Measurements from ENCODE around the gene ZNF302.

ZNF302 gene

DNA sequence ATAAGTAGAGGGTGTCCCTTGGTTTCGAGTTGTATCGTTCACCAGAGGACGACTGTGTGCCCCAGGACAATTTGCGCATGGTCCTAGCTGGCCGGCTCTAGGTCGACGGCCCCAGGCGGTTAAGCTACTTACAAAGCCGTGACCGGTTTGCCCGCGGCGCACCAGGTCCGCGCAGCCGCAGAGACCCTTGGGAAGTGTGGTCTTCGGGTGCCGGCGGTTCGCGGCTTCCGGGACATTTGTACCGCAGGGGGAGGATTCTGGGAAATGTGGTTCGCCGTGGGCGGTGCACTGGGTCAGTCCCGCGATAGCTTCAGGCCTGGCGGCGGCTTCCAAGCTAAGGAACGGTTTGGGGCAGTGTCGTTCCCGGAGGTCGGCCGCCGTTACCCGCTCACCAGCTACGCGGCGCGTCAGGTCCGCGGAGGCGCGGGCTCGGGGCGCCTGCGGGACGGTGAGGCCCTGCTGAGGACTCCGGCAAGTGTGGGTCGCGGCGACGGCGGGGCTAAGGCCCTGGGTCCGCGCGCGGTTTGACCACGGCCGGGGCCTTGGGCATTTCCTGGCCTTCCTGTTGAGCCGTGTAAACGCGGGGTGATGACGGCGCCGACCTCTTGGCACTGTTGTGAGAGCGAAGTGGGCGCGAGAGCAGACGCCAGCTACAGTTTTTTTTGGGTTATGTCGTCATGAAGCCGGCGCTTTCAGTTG, at the start of gene ZNF302:
TSS of gene ZNF302 (plus strand) at position 293 of the 699 bp plus-strand sequence. CDS start 1,127 bp downstream, outside the sequence.
- no peak for TF ChIP-seq CTCF (IDR thresholded peaks at IDR 0.05; ENCODE audit: control insufficient read depth, insufficient read depth, low read depth, low read length, missing control alignments)
- DNase-seq (ENCODE audit: low read depth) = peak; percentile 90
- peak within 1 kb of the TSS; percentile 51 for H3K4me3 ChIP-seq (ENCODE audit: control insufficient read depth, low read depth, low read length)

- H3K4me3 ChIP-seq (ENCODE audit: control insufficient read depth, low read depth, low read length) = no peak overlapping the region
- DNase-seq (ENCODE audit: low read depth) = no peak
- TF ChIP-seq CTCF (IDR thresholded peaks at IDR 0.05; ENCODE audit: control insufficient read depth, insufficient read depth, low read depth, low read length, missing control alignments) = no peak
Measured at GRCh38 chr19:34633802-34634201, 43.7 kb upstream of the ZNF302 start.

- no peak overlapping the region for H3K4me3 ChIP-seq (ENCODE audit: control insufficient read depth, low read depth, low read length)
- peak; percentile 47 for DNase-seq (ENCODE audit: low read depth)
- TF ChIP-seq CTCF (IDR thresholded peaks at IDR 0.05; ENCODE audit: control insufficient read depth, insufficient read depth, low read depth, low read length, missing control alignments) = peak; percentile 79
Measured at GRCh38 chr19:34639491-34640085, 37.9 kb upstream of the ZNF302 start.

GRCh38 chr19:34642241-34642640, 35.2 kb upstream of the ZNF302 start:
- no peak for TF ChIP-seq CTCF (IDR thresholded peaks at IDR 0.05; ENCODE audit: control insufficient read depth, insufficient read depth, low read depth, low read length, missing control alignments)
- no peak for DNase-seq (ENCODE audit: low read depth)
- no peak overlapping the region for H3K4me3 ChIP-seq (ENCODE audit: control insufficient read depth, low read depth, low read length)

DNA sequence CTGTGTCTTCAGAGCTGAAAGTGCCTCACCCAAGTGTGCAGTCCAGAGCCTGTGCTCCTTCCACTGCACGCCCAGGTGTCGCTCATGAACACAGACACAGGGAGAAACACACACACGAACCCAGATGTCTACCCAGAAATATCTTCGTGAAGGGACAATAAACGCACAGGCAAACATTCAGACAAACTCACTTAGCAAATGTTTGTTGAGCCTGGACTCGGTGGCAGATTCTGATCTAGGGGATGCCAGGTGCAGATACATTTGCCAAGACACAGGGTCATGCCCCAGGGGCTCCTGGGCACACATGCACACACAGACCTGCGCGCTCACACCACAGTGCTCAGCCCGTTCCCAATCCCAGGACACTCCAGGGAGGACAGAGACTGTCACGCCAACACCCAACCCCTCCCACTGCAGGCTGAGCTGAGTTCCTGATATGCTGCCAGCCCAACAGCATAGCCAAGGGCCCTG, 32.5 kb upstream of the ZNF302 start:
- DNase-seq (ENCODE audit: low read depth) = no peak
- TF ChIP-seq CTCF (IDR thresholded peaks at IDR 0.05; ENCODE audit: control insufficient read depth, insufficient read depth, low read depth, low read length, missing control alignments) = no peak
- H3K4me3 ChIP-seq (ENCODE audit: control insufficient read depth, low read depth, low read length) = no peak overlapping the region

- no peak for DNase-seq (ENCODE audit: low read depth)
- H3K4me3 ChIP-seq (ENCODE audit: control insufficient read depth, low read depth, low read length) = no peak overlapping the region
- no peak for TF ChIP-seq CTCF (IDR thresholded peaks at IDR 0.05; ENCODE audit: control insufficient read depth, insufficient read depth, low read depth, low read length, missing control alignments)
Measured at GRCh38 chr19:34645551-34645950, 31.9 kb upstream of the ZNF302 start.

All from AG09309 (cell line).